GM23338 (cell line): ENCODE results near the gene MEOX2. TPM values are rescaled to one million over a fixed set of nuclear protein-coding genes. Genes with fewer than 3 reads are reported as not detected.

Experiments used
- ATAC-seq: fragments of 200-7000 bp; cut with Tn5 transposase; 3 replicates; pipeline ENCODE4 v1.9.1; 2020
- DNase-seq: peaks from one replicate; pipeline ENCODE4 v3.0.0-alpha.2; 2015; ENCODE audit warnings: low spot score
- H2AFZ ChIP-seq: fragments of 200-600 bp; sonication (generic); 2 replicates; pipeline ENCODE4 v1.8.0; 2016; ENCODE audit warnings: antibody characterized with exemption, mild to moderate bottlenecking, moderate library complexity
- H3F3A ChIP-seq: fragments of 200-600 bp; sonication (generic); replicated peaks from 2 replicates; pipeline ENCODE4 v1.8.0; 2017; ENCODE audit warnings: antibody characterized with exemption, mixed run types, low read depth
- H3K27ac ChIP-seq: fragments of 200-600 bp; sonication (generic); 2 replicates; pipeline ENCODE4 v1.6.1; 2016; ENCODE audit warnings: low read depth
- H3K27me3 ChIP-seq: fragments of 200-600 bp; sonication (generic); 2 replicates; pipeline ENCODE4 v1.8.0; 2016; ENCODE audit warnings: mild to moderate bottlenecking, mixed run types, moderate library complexity; ENCODE audit not compliant: insufficient read depth
- H3K36me3 ChIP-seq: fragments of 200-600 bp; sonication (generic); 2 replicates; pipeline ENCODE4 v1.8.0; 2016; ENCODE audit warnings: mild to moderate bottlenecking; ENCODE audit not compliant: insufficient read depth
- H3K4me1 ChIP-seq: fragments of 200-600 bp; sonication (generic); 2 replicates; pipeline ENCODE4 v1.8.0; 2016; ENCODE audit warnings: mild to moderate bottlenecking, moderate library complexity; ENCODE audit not compliant: insufficient read depth
- H3K4me2 ChIP-seq: fragments of 200-600 bp; sonication (generic); 2 replicates; pipeline ENCODE4 v1.7.1; 2017; ENCODE audit warnings: mixed run types
- H3K4me3 ChIP-seq: fragments of 200-600 bp; sonication (generic); 2 replicates; pipeline ENCODE4 v1.6.1; 2016; ENCODE audit warnings: mixed run types
- H3K79me2 ChIP-seq: fragments of 200-600 bp; sonication (generic); replicated peaks from 2 replicates; pipeline ENCODE4 v1.8.0; 2017; ENCODE audit warnings: mild to moderate bottlenecking; ENCODE audit not compliant: insufficient read depth
- H3K9me2 ChIP-seq: fragments of 200-600 bp; sonication (generic); 2 replicates; pipeline ENCODE4 v1.8.0; 2017; ENCODE audit not compliant: insufficient read depth
- H4K20me1 ChIP-seq: fragments of 200-600 bp; sonication (generic); replicated peaks from 2 replicates; pipeline ENCODE4 v1.8.0; 2017; ENCODE audit warnings: mild to moderate bottlenecking; ENCODE audit not compliant: insufficient read depth
- H3K27ac Mint-ChIP-seq: 2 replicates; pipeline ENCODE4 v1.8.0; 2020; ENCODE audit warnings: inconsistent platforms, mild to moderate bottlenecking, moderate library complexity, mixed read lengths
- H3K27me3 Mint-ChIP-seq: 3 replicates; pipeline ENCODE4 v1.8.0; 2022; ENCODE audit warnings: low read depth, mild to moderate bottlenecking, moderate library complexity, mixed read lengths, inconsistent platforms; ENCODE audit not compliant: insufficient read depth, poor library complexity
- H3K36me3 Mint-ChIP-seq: 3 replicates; pipeline ENCODE4 v1.8.0; 2021; ENCODE audit warnings: low read depth, mild to moderate bottlenecking, inconsistent platforms, moderate library complexity, mixed read lengths
- H3K4me1 Mint-ChIP-seq: 3 replicates; pipeline ENCODE4 v1.8.0; 2020; ENCODE audit warnings: mild to moderate bottlenecking, inconsistent platforms, mixed read lengths
- H3K4me3 Mint-ChIP-seq: 3 replicates; pipeline ENCODE4 v1.8.0; 2021; ENCODE audit warnings: moderate library complexity, mild to moderate bottlenecking, inconsistent platforms, mixed read lengths
- H3K9me3 Mint-ChIP-seq: 3 replicates; pipeline ENCODE4 v1.8.0; 2020; ENCODE audit warnings: moderate library complexity, mild to moderate bottlenecking, inconsistent platforms, mixed read lengths
- EZH2 ChIP-seq: fragments of 200-600 bp; sonication (generic); IDR thresholded peaks from one replicate; pipeline ENCODE4 v1.8.0; 2017; ENCODE audit warnings: antibody characterized with exemption, mild to moderate bottlenecking, low read depth; ENCODE audit not compliant: unreplicated experiment
- EZH2phosphoT487 ChIP-seq: fragments of 200-600 bp; sonication (generic); IDR thresholded peaks from one replicate; pipeline ENCODE4 v1.8.1; 2018; ENCODE audit warnings: antibody characterized with exemption; ENCODE audit not compliant: unreplicated experiment
- POLR2AphosphoS5 ChIP-seq: IDR thresholded peaks from 2 replicates; pipeline ENCODE4 v1.6.1; 2016; ENCODE audit warnings: antibody characterized with exemption, low read depth
- STAT1 ChIP-seq: IDR thresholded peaks from one replicate; pipeline ENCODE4 v1.6.1; 2016; ENCODE audit warnings: antibody characterized with exemption; ENCODE audit not compliant: unreplicated experiment
- ZNF114 ChIP-seq: fragments of 250-450 bp; sonication (Bioruptor Pico); IDR thresholded peaks from 2 replicates; pipeline ENCODE4 v1.5.0; 2020; ENCODE audit warnings: mild to moderate bottlenecking, moderate library complexity
- polyA plus RNA-seq: library from polyadenylated mRNA; unstranded; fragments of >200 nt; fragmentation: Nextera tagmentation; extraction: Ambion mirVana; gene quantifications from 2 replicates; pipeline ENCODE4 v1.2.1, GENCODE V29; 2016
- total RNA-seq: library from RNA; depleted of rRNA; stranded (reverse); fragments of >200 nt; shearing (Covaris generic); gene quantifications from 2 replicates; pipeline ENCODE4 v1.2.3, GENCODE V29; 2014
- TF ChIP-seq, protein P1 (sequence below): fragments of 250-450 bp; sonication (Bioruptor Pico); IDR thresholded peaks from 2 replicates; pipeline ENCODE4 v1.5.0; 2020; ENCODE audit warnings: mild to moderate bottlenecking, moderate library complexity
- TF ChIP-seq, protein P2 (sequence below): IDR thresholded peaks from 2 replicates; pipeline ENCODE4 v1.6.1; 2016; ENCODE audit warnings: antibody characterized with exemption

MEOX2 gene
- total and polyA plus RNA-seq, 2 experiments from 2014 or later = 0.50 to 1.2 TPM

DNA sequence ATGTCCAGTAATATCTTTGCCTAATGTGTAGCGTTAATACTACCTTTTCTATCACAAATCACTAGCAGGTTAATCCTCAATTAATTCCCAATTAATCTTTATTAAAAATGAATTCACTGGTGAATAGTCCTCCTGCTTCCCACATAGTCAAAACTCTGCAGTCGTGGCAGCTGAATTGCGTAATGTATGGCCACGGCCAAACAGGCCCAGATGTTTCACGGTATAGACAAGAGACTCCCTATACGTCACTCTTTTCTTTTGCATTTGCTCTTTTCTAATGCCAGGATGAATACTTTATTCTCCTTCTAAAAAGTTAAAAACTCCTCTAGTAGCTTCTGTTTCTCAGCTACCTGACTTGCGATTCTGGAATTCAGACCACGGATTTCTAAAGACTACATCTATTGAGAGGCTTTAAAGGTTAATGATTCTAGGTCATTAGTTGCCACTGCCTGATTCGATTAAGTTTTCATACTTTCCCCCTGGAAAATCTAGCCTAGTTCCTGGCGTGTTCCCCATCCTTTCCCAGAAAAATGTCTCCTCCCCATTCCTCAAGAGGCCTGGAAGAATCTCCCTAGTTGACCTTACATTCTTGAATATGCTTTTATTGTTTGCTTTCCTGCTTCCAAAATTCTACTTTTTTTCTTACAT, 16.9 kb downstream of the MEOX2 start (continued):
- TF ChIP-seq, protein P1, sequence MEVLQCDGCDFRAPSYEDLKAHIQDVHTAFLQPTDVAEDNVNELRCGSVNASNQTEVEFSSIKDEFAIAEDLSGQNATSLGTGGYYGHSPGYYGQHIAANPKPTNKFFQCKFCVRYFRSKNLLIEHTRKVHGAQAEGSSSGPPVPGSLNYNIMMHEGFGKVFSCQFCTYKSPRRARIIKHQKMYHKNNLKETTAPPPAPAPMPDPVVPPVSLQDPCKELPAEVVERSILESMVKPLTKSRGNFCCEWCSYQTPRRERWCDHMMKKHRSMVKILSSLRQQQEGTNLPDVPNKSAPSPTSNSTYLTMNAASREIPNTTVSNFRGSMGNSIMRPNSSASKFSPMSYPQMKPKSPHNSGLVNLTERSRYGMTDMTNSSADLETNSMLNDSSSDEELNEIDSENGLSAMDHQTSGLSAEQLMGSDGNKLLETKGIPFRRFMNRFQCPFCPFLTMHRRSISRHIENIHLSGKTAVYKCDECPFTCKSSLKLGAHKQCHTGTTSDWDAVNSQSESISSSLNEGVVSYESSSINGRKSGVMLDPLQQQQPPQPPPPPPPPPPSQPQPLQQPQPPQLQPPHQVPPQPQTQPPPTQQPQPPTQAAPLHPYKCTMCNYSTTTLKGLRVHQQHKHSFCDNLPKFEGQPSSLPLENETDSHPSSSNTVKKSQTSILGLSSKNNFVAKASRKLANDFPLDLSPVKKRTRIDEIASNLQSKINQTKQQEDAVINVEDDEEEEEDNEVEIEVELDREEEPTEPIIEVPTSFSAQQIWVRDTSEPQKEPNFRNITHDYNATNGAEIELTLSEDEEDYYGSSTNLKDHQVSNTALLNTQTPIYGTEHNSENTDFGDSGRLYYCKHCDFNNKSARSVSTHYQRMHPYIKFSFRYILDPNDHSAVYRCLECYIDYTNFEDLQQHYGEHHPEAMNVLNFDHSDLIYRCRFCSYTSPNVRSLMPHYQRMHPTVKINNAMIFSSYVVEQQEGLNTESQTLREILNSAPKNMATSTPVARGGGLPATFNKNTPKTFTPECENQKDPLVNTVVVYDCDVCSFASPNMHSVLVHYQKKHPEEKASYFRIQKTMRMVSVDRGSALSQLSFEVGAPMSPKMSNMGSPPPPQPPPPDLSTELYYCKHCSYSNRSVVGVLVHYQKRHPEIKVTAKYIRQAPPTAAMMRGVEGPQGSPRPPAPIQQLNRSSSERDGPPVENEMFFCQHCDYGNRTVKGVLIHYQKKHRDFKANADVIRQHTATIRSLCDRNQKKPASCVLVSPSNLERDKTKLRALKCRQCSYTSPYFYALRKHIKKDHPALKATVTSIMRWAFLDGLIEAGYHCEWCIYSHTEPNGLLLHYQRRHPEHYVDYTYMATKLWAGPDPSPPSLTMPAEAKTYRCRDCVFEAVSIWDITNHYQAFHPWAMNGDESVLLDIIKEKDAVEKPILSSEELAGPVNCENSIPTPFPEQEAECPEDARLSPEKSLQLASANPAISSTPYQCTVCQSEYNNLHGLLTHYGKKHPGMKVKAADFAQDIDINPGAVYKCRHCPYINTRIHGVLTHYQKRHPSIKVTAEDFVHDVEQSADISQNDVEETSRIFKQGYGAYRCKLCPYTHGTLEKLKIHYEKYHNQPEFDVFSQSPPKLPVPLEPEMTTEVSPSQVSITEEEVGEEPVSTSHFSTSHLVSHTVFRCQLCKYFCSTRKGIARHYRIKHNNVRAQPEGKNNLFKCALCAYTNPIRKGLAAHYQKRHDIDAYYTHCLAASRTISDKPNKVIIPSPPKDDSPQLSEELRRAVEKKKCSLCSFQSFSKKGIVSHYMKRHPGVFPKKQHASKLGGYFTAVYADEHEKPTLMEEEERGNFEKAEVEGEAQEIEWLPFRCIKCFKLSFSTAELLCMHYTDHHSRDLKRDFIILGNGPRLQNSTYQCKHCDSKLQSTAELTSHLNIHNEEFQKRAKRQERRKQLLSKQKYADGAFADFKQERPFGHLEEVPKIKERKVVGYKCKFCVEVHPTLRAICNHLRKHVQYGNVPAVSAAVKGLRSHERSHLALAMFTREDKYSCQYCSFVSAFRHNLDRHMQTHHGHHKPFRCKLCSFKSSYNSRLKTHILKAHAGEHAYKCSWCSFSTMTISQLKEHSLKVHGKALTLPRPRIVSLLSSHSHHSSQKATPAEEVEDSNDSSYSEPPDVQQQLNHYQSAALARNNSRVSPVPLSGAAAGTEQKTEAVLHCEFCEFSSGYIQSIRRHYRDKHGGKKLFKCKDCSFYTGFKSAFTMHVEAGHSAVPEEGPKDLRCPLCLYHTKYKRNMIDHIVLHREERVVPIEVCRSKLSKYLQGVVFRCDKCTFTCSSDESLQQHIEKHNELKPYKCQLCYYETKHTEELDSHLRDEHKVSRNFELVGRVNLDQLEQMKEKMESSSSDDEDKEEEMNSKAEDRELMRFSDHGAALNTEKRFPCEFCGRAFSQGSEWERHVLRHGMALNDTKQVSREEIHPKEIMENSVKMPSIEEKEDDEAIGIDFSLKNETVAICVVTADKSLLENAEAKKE (CRISPR knock-in tag) = no peak
- no peak for TF ChIP-seq EZH2phosphoT487
- no peak for TF ChIP-seq EZH2

DNA sequence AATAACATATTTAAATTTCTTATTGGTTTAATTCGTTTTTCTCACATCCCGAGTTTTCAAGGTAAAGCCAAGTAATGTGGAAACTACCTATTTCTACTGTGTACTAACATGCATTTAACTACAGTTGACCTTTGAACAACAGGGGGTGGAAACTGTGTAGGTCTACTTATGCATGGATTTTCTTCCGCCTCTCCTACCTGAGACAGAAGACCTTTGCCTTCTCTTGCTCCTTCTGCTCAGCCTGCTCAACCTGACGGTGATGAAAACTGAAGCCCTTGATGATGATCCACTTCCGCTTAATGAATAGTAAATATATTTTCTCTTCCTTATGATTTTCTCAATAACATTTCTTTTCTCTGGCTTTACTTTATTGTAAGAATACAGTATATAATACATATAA, 18.5 kb downstream of the MEOX2 start:
- ATAC-seq (no peak), DNase-seq (no peak)
- Mint-ChIP-seq H3K4me1 (peaks cover 11% of the 10 kb centered on the region), H3K27me3 (no peaks in the 10 kb centered on the region), H3K27ac (no peak overlapping the region), H3K36me3 (no peaks in the 10 kb centered on the region), H3K4me3 (no peak overlapping the region), H3K9me3 (no peaks in the 10 kb centered on the region)
- Histone ChIP-seq H3K27ac (no peak overlapping the region), H3K9me2 (no peaks in the 10 kb centered on the region), H3K27me3 (no peaks in the 10 kb centered on the region), H4K20me1 (no peaks in the 10 kb centered on the region), H3F3A (no peaks in the 10 kb centered on the region), H3K4me3 (no peak overlapping the region), H3K4me1 (no peaks in the 10 kb centered on the region; the same call in 1 of the 2 replicates), H3K36me3 (no peaks in the 10 kb centered on the region), H2AFZ (no peak overlapping the region), H3K79me2 (no peaks in the 10 kb centered on the region), H3K4me2 (no peak overlapping the region)
- TF ChIP-seq STAT1 (no peak), ZNF114 (no peak), POLR2AphosphoS5 (no peak), EZH2phosphoT487 (no peak)
- TF ChIP-seq, protein P2, sequence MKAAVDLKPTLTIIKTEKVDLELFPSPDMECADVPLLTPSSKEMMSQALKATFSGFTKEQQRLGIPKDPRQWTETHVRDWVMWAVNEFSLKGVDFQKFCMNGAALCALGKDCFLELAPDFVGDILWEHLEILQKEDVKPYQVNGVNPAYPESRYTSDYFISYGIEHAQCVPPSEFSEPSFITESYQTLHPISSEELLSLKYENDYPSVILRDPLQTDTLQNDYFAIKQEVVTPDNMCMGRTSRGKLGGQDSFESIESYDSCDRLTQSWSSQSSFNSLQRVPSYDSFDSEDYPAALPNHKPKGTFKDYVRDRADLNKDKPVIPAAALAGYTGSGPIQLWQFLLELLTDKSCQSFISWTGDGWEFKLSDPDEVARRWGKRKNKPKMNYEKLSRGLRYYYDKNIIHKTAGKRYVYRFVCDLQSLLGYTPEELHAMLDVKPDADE = no peak
